Mesenchymal stem cell (in vitro differentiated cells and primary cell): ENCODE results near the gene GREB1L.
"Not testable (repeated sequence)": the region's sequence is repeated elsewhere in the genome, so short reads cannot be mapped to it uniquely, and the experiment has no call there.

Experiments used
- DNase-seq: peaks from one replicate; pipeline ENCODE4 v3.0.0-alpha.2; 2013
- H2AFZ ChIP-seq: one replicate; pipeline ENCODE4 v1.6.1; 2013; ENCODE audit warnings: low read depth, mild to moderate bottlenecking, control low read depth, inconsistent platforms, low read length, moderate library complexity
- H2AK5ac ChIP-seq: 2 replicates; pipeline ENCODE4 v1.6.1; 2013; ENCODE audit warnings: low read length, moderate library complexity, mild to moderate bottlenecking, inconsistent platforms; ENCODE audit not compliant: severe bottlenecking
- H2BK120ac ChIP-seq: one replicate; pipeline ENCODE4 v1.6.1; 2013; ENCODE audit warnings: low read depth, mild to moderate bottlenecking, inconsistent platforms, low read length, moderate library complexity
- H2BK12ac ChIP-seq, 2 experiments: one replicate each; pipeline ENCODE4 v1.6.1; 2013; ENCODE audit warnings: inconsistent platforms in 2 of 2, low read length in 2 of 2, mild to moderate bottlenecking in 2 of 2, moderate library complexity in 2 of 2, control low read depth in 1 of 2
- H2BK15ac ChIP-seq: one replicate; pipeline ENCODE4 v1.6.1; 2013; ENCODE audit warnings: mild to moderate bottlenecking, low read depth, inconsistent platforms; ENCODE audit not compliant: poor library complexity, severe bottlenecking
- H2BK5ac ChIP-seq: 2 replicates; pipeline ENCODE4 v1.6.1; 2013; ENCODE audit warnings: low read depth, mild to moderate bottlenecking, low read length, control low read depth, inconsistent platforms; ENCODE audit not compliant: poor library complexity, severe bottlenecking
- H3K14ac ChIP-seq, 2 experiments: one replicate each; pipeline ENCODE4 v1.6.1; 2013; ENCODE audit warnings: inconsistent platforms in 2 of 2, low read length in 2 of 2, control low read depth in 1 of 2, mild to moderate bottlenecking in 1 of 2, moderate library complexity in 1 of 2
- H3K18ac ChIP-seq, 2 experiments: one replicate each; pipeline ENCODE4 v1.6.1; 2013; ENCODE audit warnings: inconsistent platforms in 2 of 2, low read length in 2 of 2, control low read depth in 1 of 2, low read depth in 1 of 2, mild to moderate bottlenecking in 1 of 2
- H3K23ac ChIP-seq, 2 experiments: one replicate each; pipeline ENCODE4 v1.6.1; 2013; ENCODE audit warnings: inconsistent platforms in 2 of 2, low read length in 2 of 2, mild to moderate bottlenecking in 2 of 2, moderate library complexity in 2 of 2, control low read depth in 1 of 2
- H3K27ac ChIP-seq: 2 replicates; pipeline ENCODE4 v1.5.1; 2013; ENCODE audit warnings: mild to moderate bottlenecking, moderate library complexity, low read length, control low read depth, inconsistent platforms; ENCODE audit not compliant: poor library complexity, severe bottlenecking
- H3K27me3 ChIP-seq, 2 experiments: 2 replicates each; pipeline versions ENCODE4 v1.6.1 to v1.7.0; 2013; ENCODE audit warnings: low read length in 2 of 2, mild to moderate bottlenecking in 2 of 2, moderate library complexity in 2 of 2, control low read depth in 1 of 2, inconsistent platforms in 1 of 2; ENCODE audit not compliant: control insufficient read depth in 1 of 2, insufficient read depth in 1 of 2
- H3K36me3 ChIP-seq, 2 experiments: 2 replicates each; pipeline versions ENCODE4 v1.6.1 to v1.7.0; 2013; ENCODE audit warnings: low read length in 2 of 2, control low read depth in 1 of 2, inconsistent platforms in 1 of 2, low read depth in 1 of 2, mild to moderate bottlenecking in 1 of 2; ENCODE audit not compliant: insufficient read depth in 2 of 2, control insufficient read depth in 1 of 2
- H3K4ac ChIP-seq, 2 experiments: one replicate each; pipeline ENCODE4 v1.6.1; 2013; ENCODE audit warnings: inconsistent platforms in 2 of 2, low read length in 2 of 2, mild to moderate bottlenecking in 2 of 2, moderate library complexity in 2 of 2, control low read depth in 1 of 2, low read depth in 1 of 2
- H3K4me1 ChIP-seq: 2 replicates; pipeline ENCODE4 v1.6.1; 2013; ENCODE audit warnings: low read depth, low read length, control low read depth; ENCODE audit not compliant: control insufficient read depth, insufficient read depth
- H3K4me2 ChIP-seq: 2 replicates; pipeline ENCODE4 v1.6.1; 2013; ENCODE audit warnings: low read length, mild to moderate bottlenecking, inconsistent platforms; ENCODE audit not compliant: poor library complexity, severe bottlenecking
- H3K4me3 ChIP-seq, 2 experiments: 2 replicates each; pipeline versions ENCODE4 v1.5.1 to v1.7.0; 2013; ENCODE audit warnings: low read length in 2 of 2, mild to moderate bottlenecking in 2 of 2, control low read depth in 1 of 2, low read depth in 1 of 2; ENCODE audit not compliant: insufficient read depth in 1 of 2
- H3K79me1 ChIP-seq: replicated peaks from 2 replicates; pipeline ENCODE4 v1.6.1; 2013; ENCODE audit warnings: mild to moderate bottlenecking, control low read depth, low read length, inconsistent platforms; ENCODE audit not compliant: poor library complexity, severe bottlenecking
- H3K9ac ChIP-seq: 2 replicates; pipeline ENCODE4 v1.7.0; 2013; ENCODE audit warnings: mild to moderate bottlenecking, low read length, moderate library complexity
- H3K9me3 ChIP-seq: 2 replicates; pipeline ENCODE4 v1.7.0; 2013; ENCODE audit warnings: mild to moderate bottlenecking, low read length; ENCODE audit not compliant: control insufficient read depth
- H4K8ac ChIP-seq: one replicate; pipeline ENCODE4 v1.6.1; 2013; ENCODE audit warnings: inconsistent platforms, mild to moderate bottlenecking, low read length, moderate library complexity
- H4K91ac ChIP-seq: one replicate; pipeline ENCODE4 v1.6.1; 2013; ENCODE audit warnings: mild to moderate bottlenecking, low read length, inconsistent platforms
- WGBS: methylation state at CpG from one replicate; pipeline ENCODE4 v1.1.7; 2013; ENCODE audit warnings: mixed read lengths; 5-methylcytosine and 5-hydroxymethylcytosine counted together

GREB1L gene

DNA sequence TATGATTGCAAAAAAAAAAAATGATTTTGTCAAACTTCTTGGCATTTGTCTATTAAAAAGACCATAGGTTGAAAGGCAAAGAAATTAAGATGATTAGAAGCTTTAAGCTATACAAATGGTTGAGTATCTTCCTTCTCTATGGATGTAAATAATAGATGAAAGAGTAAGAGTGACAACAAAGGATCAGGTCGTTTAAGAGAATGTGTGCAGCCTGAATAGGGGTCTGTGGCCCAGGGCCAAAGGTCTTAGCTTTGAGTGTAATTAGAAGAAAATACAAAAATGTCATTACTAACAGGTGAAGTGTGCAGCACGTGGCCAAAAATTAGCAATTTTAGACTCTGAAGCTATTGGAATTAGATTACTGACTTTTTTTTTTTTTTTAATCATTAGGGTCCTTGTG lies 122.4 kb downstream of the GREB1L start:
- Histone ChIP-seq H2AFZ (no peak overlapping the region), H2BK5ac (no peak overlapping the region), H2BK15ac (no peak overlapping the region), H3K79me1 (no peaks in the 10 kb centered on the region), H3K27me3 (no peaks in the 10 kb centered on the region), H4K8ac (no peak overlapping the region), H4K91ac (no peak overlapping the region), H3K36me3 (no peaks in the 10 kb centered on the region), H2BK120ac (no peak overlapping the region), H3K4me2 (no peak overlapping the region), H2BK12ac (no peak overlapping the region), H2AK5ac (no peak overlapping the region), H3K27ac (no peak overlapping the region), H3K18ac (no peak overlapping the region), H3K23ac (no peak overlapping the region), H3K9me3 (no peaks in the 10 kb centered on the region), H3K9ac (no peak overlapping the region), H3K4me1 (no peaks in the 10 kb centered on the region), H3K4me3 (no peak overlapping the region), H3K4ac (no peak overlapping the region), H3K14ac (no peak overlapping the region)
- WGBS = 40% methylated on average over 2 of the region's 2 CpGs
- DNase-seq = no peak

DNA sequence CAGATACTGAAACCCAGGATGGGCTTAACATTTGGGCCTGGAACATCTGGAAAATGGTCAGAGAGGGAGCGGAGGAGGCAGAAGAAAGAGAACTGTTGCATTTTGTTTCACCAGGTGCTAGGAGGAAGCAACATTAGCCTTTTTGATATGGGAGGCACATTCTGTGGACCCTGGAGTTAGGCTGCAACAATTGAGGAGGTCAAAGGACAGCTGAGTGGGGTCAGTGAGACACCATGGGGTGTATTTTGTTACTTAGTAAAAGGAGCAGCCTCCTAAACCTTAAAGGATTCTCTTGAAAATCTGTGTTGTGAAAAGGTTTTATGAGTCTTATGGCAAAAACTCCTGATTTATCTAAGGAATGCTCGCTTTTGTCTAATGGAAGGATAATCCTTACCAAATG lies 124.9 kb downstream of the GREB1L start:
- H2BK12ac ChIP-seq = no peak overlapping the region
- no peaks in the 10 kb centered on the region for H3K79me1 ChIP-seq
- DNase-seq = no peak
- H3K27ac ChIP-seq = no peak overlapping the region
- no peaks in the 10 kb centered on the region for H3K36me3 ChIP-seq
- H3K4me2 ChIP-seq = no peak overlapping the region
- H3K14ac ChIP-seq = no peak overlapping the region
- no peaks in the 10 kb centered on the region for H3K4me1 ChIP-seq
- H2BK5ac ChIP-seq = no peak overlapping the region
- no peak overlapping the region for H3K9ac ChIP-seq
- H3K23ac ChIP-seq = no peak overlapping the region
- no peak overlapping the region for H2AFZ ChIP-seq
- WGBS = 97% methylated on average over 2 of the region's 2 CpGs
- H4K91ac ChIP-seq = no peak overlapping the region
- no peak overlapping the region for H4K8ac ChIP-seq
- no peak overlapping the region for H3K4ac ChIP-seq
- no peak overlapping the region for H3K4me3 ChIP-seq
- H2AK5ac ChIP-seq = no peak overlapping the region
- no peaks in the 10 kb centered on the region for H3K27me3 ChIP-seq
- no peak overlapping the region for H3K18ac ChIP-seq
- no peaks in the 10 kb centered on the region for H3K9me3 ChIP-seq
- no peak overlapping the region for H2BK120ac ChIP-seq
- H2BK15ac ChIP-seq = no peak overlapping the region

DNA sequence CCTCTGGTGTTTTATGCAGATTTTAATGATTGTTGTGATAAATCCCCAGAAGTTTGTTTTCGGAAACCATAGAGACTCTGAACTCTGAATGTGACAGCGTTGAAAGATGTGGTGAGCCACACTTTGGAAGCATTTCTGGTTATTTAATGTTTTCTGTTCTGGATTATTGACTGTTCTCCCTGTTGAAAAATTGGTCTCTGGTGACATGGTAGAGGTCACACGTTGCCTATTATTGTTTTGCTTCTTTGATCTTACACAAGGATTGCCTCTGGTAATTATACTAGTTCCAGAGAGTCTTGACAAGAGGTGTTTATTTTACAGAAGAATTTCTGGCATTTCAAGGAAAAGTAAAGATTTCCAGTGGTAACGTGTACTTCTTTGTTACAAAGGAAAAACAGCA lies 127.1 kb downstream of the GREB1L start:
- H2AK5ac ChIP-seq = no peak overlapping the region

DNA sequence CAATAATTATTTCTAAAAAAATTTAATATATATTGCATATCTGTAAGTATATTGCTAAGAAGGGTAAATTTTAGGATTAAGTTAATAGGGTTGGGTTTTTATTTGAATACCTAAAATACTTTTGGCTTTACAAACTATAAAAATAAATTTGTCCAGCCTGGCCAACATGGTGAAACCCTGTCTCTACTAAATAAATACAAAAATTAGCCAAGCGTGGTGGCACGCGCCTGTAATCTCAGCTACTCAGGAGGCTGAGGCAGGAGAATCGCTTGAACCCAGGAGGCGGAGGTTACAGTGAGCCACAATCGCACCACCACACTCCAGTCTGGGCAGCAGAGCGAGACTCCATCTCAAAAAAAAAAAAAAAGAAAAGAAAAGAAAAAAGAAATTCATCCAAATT lies 127.6 kb downstream of the GREB1L start:
- not testable (repeated sequence) for H2BK5ac ChIP-seq, H2AK5ac ChIP-seq, H3K23ac ChIP-seq, H3K4me2 ChIP-seq, H3K36me3 ChIP-seq, DNase-seq, H3K4me1 ChIP-seq, H3K9ac ChIP-seq, H2AFZ ChIP-seq, H3K4me3 ChIP-seq, H3K27ac ChIP-seq, H3K14ac ChIP-seq, H2BK15ac ChIP-seq, H2BK120ac ChIP-seq, H3K4ac ChIP-seq, H3K79me1 ChIP-seq, H4K91ac ChIP-seq, H3K18ac ChIP-seq, H4K8ac ChIP-seq, H2BK12ac ChIP-seq, H3K9me3 ChIP-seq, H3K27me3 ChIP-seq
- WGBS = 100% methylated on average over 3 of the region's 7 CpGs

More for the DNA sequence above, 127.1 kb downstream of the GREB1L start:
- no peak overlapping the region for H3K23ac ChIP-seq
- no peak overlapping the region for H3K4me3 ChIP-seq
- H3K79me1 ChIP-seq = no peaks in the 10 kb centered on the region
- no peaks in the 10 kb centered on the region for H3K27me3 ChIP-seq
- H2BK5ac ChIP-seq = no peak overlapping the region
- H4K8ac ChIP-seq = no peak overlapping the region
- H3K4me1 ChIP-seq = no peaks in the 10 kb centered on the region
- no peaks in the 10 kb centered on the region for H3K9me3 ChIP-seq
- H2BK12ac ChIP-seq = no peak overlapping the region
- DNase-seq = no peak
- H3K14ac ChIP-seq = no peak overlapping the region
- no peak overlapping the region for H3K4ac ChIP-seq
- H2BK120ac ChIP-seq = no peak overlapping the region
- no peak overlapping the region for H2AFZ ChIP-seq
- no peaks in the 10 kb centered on the region for H3K36me3 ChIP-seq
- no peak overlapping the region for H3K9ac ChIP-seq
- no peak overlapping the region for H3K4me2 ChIP-seq
- no peak overlapping the region for H3K27ac ChIP-seq
- no peak overlapping the region for H2BK15ac ChIP-seq
- H4K91ac ChIP-seq = no peak overlapping the region
- H3K18ac ChIP-seq = no peak overlapping the region
- WGBS = 56% methylated on average over 4 of the region's 4 CpGs
